22Rv1 (cell line): ENCODE measurements around the gene CD44.

Experiments used
- H3K27ac ChIP-seq: fragments of 450-650 bp; 2 replicates; pipeline ENCODE4 v1.5.1; 2017
- CTCF ChIP-seq: fragments of 450-650 bp; IDR thresholded peaks from 2 replicates; pipeline ENCODE4 v1.5.1; 2017; ENCODE audit warnings: mild to moderate bottlenecking
- ZFX ChIP-seq: fragments of 450-650 bp; IDR thresholded peaks from 2 replicates; pipeline ENCODE4 v1.6.1; 2017; ENCODE audit warnings: antibody characterized with exemption, borderline replicate concordance

Gene CD44

GRCh38 chr11:35235498-35235897 lies 96.5 kb downstream of the CD44 start:
- TF ChIP-seq ZFX (no peak), CTCF (no peak)
- no peak overlapping the region for H3K27ac ChIP-seq

GRCh38 chr11:35235936-35236666 lies 97.1 kb downstream of the CD44 start:
- H3K27ac ChIP-seq: no peak overlapping the region
- TF ChIP-seq CTCF (no peak), ZFX (no peak)

- TF ChIP-seq ZFX (no peak), CTCF (no peak)
- H3K27ac ChIP-seq: no peak overlapping the region
Measured at GRCh38 chr11:35236667-35237003, 97.7 kb downstream of the CD44 start.

- H3K27ac ChIP-seq: no peak overlapping the region
- no peak for TF ChIP-seq CTCF
- TF ChIP-seq ZFX: no peak
Measured at GRCh38 chr11:35237351-35237750, 98.4 kb downstream of the CD44 start.

- H3K27ac ChIP-seq: no peak overlapping the region
- no peak for TF ChIP-seq ZFX
- peak; percentile 91 for TF ChIP-seq CTCF
Measured at GRCh38 chr11:35237860-35238715, 99.1 kb downstream of the CD44 start.

- no peak overlapping the region for H3K27ac ChIP-seq
- TF ChIP-seq ZFX (no peak), CTCF (no peak)
Measured at GRCh38 chr11:35238882-35239281, 99.9 kb downstream of the CD44 start.
